Measurements from ENCODE around the gene MAMDC4. TPM values are rescaled to one million over a fixed set of nuclear protein-coding genes. Genes with fewer than 3 reads are reported as not detected.
"Not testable (repeated sequence)": the region's sequence is repeated elsewhere in the genome, so short reads cannot be mapped to it uniquely, and the experiment has no call there.

The MAMDC4 gene
- total and polyA plus RNA-seq, 5 donors from 2014 or later, result 0.30 to 2.7 TPM; not detected in 3

DNA sequence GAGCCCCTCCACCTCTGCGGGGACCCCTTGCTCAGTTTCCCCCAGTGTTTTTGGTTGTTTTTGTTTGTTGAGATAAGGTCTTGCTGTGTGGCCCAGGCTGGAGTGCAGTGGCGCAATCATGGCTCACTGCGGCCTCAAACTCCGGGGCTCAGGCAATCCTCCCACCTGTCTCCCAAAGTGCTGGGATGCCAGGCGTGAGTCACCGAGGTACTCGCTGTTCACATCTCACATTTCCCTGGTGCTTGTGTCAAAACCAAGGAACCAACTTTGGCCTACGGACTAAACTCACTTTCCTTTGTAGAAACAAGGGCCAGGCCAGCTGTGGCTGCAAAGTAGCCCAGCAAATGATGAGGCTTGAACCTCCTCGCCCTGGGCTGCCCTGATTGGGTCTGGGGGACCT is 19.6 kb upstream of the MAMDC4 start:
- ATAC-seq (ENCODE audit: low read depth in 2 of 2), result no peak
- Mint-ChIP-seq H3K27me3 (no peaks in the 10 kb centered on the region), H3K27ac (peak overlapping the region in 1 of 3 donors; percentile 44), H3K4me1 (no peaks in the 10 kb centered on the region), H3K4me3 (no peak overlapping the region), H3K36me3 (peaks cover 9% of the 10 kb centered on the region), H3K9me3 (no peaks in the 10 kb centered on the region)
- H3K27ac ChIP-seq (ENCODE audit: insufficient read depth, low read length, poor library complexity, severe bottlenecking), result no peak overlapping the region
- no peak for DNase-seq
- H3K9me3 ChIP-seq (ENCODE audit: control insufficient read depth in 2 of 2, low read length in 2 of 2), result no peaks in the 10 kb centered on the region
- no peaks in the 10 kb centered on the region for H3K4me1 ChIP-seq (ENCODE audit: control insufficient read depth, insufficient read depth, low read length, poor library complexity, severe bottlenecking)
- H3K36me3 ChIP-seq (ENCODE audit: control insufficient read depth, insufficient read depth, low read length), result peaks cover 12% of the 10 kb centered on the region
- H3K4me3 ChIP-seq (ENCODE audit: low read depth, low read length), result no peak overlapping the region
- no peaks in the 10 kb centered on the region for H3K27me3 ChIP-seq (ENCODE audit: control insufficient read depth, insufficient read depth, low read length)

DNA sequence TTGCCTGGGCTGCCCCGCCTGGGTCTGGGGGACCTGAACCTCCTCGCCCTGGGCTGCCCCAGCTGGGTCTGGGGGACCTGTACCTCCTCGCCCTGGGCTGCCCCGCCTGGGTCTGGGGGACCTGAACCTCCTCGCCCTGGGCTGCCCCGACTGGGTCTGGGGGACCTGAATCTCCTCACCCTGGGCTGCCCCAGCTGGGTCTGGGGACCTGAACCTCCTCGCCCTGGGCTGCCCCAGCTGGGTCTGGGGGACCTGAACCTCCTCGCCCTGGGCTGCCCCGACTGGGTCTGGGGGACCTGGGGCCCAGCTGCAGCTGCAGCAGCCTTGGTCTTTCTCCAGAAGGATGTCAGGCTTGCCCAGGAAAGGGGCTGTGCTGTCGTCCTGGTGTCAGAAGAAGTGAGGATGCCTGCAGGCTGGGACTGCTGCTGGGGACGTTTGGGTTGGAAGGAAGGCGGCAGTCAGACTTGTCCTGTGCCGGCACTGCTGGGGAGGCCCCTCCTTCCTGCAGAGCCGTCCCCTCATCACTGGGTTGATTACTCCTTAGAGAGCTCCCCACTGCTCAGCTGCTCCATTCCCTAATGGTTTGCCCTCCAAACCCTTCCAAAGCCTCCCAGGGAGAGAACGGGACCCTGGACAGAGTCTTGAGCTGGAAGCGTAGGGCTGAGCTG is 18.6 kb upstream of the MAMDC4 start:
- not testable (repeated sequence) for H3K36me3 Mint-ChIP-seq; H3K9me3 Mint-ChIP-seq; H3K9me3 ChIP-seq (ENCODE audit: control insufficient read depth in 2 of 2, low read length in 2 of 2); H3K27ac ChIP-seq (ENCODE audit: insufficient read depth, low read length, poor library complexity, severe bottlenecking); ATAC-seq (ENCODE audit: low read depth in 2 of 2); H3K27ac Mint-ChIP-seq; H3K4me1 Mint-ChIP-seq; H3K27me3 ChIP-seq (ENCODE audit: control insufficient read depth, insufficient read depth, low read length); H3K4me1 ChIP-seq (ENCODE audit: control insufficient read depth, insufficient read depth, low read length, poor library complexity, severe bottlenecking); H3K27me3 Mint-ChIP-seq; H3K4me3 ChIP-seq (ENCODE audit: low read depth, low read length); DNase-seq
- peaks cover 12% of the 10 kb centered on the region for H3K36me3 ChIP-seq (ENCODE audit: control insufficient read depth, insufficient read depth, low read length)
- peak overlapping the region in 1 of 4 donors; percentile 33 for H3K4me3 Mint-ChIP-seq

DNA sequence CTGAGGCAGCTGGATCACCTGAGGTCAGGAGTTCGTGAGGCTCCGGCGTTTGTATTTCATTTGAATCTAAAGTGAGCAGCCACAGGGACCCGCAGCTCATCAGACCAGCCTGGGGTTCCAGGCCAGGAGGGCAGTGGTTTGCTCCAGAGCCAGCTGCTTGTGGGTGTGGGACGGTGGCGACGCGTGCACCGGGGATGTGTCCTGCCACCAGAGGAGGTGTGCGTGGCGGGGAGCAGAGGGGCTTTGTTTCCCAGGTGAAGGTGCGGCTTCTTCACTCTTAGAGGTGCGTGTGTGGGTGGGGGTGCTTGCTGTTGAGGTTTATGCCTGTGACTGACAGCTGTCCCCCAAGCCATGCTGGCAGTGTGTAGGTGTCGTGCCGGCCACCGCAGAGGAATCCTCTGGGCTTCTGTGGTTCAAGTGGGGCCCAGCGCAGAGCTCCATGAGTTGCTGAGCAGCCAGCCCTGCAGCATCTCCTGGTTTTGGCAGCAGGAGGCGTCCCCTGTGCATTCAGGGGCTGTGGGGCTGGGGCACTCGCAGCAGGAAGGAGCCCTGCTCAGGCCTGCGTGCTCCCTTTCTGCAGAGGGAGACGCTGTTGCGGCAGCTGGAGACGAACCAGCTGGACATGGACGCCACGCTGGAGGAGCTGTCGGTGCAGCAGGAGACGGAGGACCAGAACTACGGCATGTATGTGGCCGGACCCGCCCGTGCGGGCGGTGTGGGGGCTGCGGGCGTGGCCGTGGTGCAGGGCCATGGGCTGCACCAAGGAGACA is 16.8 kb upstream of the MAMDC4 start:
- H3K27me3 Mint-ChIP-seq, result peaks cover 4% of the 10 kb centered on the region
- Histone ChIP-seq H3K4me1 (ENCODE audit: control insufficient read depth, insufficient read depth, low read length, poor library complexity, severe bottlenecking) (no peaks in the 10 kb centered on the region), H3K9me3 (ENCODE audit: control insufficient read depth in 2 of 2, low read length in 2 of 2) (no peaks in the 10 kb centered on the region), H3K36me3 (ENCODE audit: control insufficient read depth, insufficient read depth, low read length) (peaks cover 6% of the 10 kb centered on the region), H3K27ac (ENCODE audit: insufficient read depth, low read length, poor library complexity, severe bottlenecking) (no peak overlapping the region), H3K4me3 (ENCODE audit: low read depth, low read length) (no peak overlapping the region), H3K27me3 (ENCODE audit: control insufficient read depth, insufficient read depth, low read length) (no peaks in the 10 kb centered on the region)
- ATAC-seq (ENCODE audit: low read depth in 2 of 2) (no peak), DNase-seq (no peak)
- H3K9me3 Mint-ChIP-seq, result no peaks in the 10 kb centered on the region
- H3K27ac Mint-ChIP-seq, result no peak overlapping the region
- H3K4me3 Mint-ChIP-seq, result no peak overlapping the region
- peaks cover 0 to 2% (median 0%) of the 10 kb centered on the region in 4 donors for H3K4me1 Mint-ChIP-seq
- H3K36me3 Mint-ChIP-seq, result peaks cover 8% of the 10 kb centered on the region

DNA sequence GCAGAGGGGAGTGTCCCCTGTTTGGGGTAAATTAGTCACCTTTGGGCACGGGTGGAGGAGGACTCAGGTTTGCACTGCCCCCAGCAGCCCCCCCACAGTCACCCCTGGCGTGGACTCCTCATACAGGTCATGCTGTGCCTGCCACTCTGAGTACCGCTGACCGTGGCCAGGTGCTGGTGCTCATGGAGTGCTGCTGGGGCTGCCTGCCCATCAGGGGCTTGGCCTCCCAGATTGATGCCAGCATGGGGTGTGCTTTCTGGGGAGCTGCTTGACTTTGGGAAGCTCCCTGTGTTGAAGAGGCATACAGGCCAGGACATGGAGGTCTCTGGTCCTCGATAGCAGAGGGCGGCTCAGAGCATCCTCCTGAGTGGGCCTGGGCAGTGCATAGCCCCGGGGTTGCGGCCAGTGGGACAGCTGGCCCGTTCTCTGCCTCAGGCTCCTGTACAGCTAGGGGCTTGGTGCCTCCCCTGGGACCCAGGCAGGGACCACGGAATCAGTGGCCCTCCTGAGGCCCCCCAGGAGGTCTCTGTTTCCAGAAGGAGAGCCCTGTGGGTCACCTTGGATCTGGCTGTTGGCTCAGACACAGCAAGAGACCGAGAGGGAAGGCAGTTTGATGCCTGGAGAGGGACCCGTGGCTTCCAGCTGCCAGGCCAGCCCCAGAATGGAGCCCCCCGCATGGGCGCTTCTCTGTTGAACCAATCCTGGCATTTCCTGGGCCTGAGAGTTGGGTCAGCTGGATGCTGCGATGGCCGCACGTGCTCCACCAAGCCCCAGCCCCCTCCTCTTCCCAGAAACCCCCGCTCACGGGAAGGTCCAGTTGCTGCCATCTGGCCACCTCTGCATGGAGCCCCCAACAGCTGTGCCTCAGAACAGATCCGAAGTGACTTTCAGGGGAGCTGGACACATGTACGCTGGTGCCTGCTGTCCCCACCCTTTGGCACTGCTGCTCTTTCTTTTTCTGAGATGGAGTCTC is 15.9 kb upstream of the MAMDC4 start:
- H3K27me3 ChIP-seq (ENCODE audit: control insufficient read depth, insufficient read depth, low read length), result no peaks in the 10 kb centered on the region
- DNase-seq, result no peak
- Mint-ChIP-seq H3K36me3 (peaks cover 8% of the 10 kb centered on the region), H3K9me3 (no peaks in the 10 kb centered on the region), H3K4me3 (no peak overlapping the region), H3K27me3 (peaks cover 4% of the 10 kb centered on the region), H3K4me1 (peaks cover 0 to 2% (median 0%) of the 10 kb centered on the region in 4 donors), H3K27ac (no peak overlapping the region)
- H3K36me3 ChIP-seq (ENCODE audit: control insufficient read depth, insufficient read depth, low read length), result peaks cover under 1% of the 10 kb centered on the region
- ATAC-seq (ENCODE audit: low read depth in 2 of 2), result no peak
- H3K4me3 ChIP-seq (ENCODE audit: low read depth, low read length), result no peak overlapping the region
- H3K27ac ChIP-seq (ENCODE audit: insufficient read depth, low read length, poor library complexity, severe bottlenecking), result no peak overlapping the region
- H3K9me3 ChIP-seq (ENCODE audit: control insufficient read depth in 2 of 2, low read length in 2 of 2), result no peaks in the 10 kb centered on the region
- H3K4me1 ChIP-seq (ENCODE audit: control insufficient read depth, insufficient read depth, low read length, poor library complexity, severe bottlenecking), result no peaks in the 10 kb centered on the region

DNA sequence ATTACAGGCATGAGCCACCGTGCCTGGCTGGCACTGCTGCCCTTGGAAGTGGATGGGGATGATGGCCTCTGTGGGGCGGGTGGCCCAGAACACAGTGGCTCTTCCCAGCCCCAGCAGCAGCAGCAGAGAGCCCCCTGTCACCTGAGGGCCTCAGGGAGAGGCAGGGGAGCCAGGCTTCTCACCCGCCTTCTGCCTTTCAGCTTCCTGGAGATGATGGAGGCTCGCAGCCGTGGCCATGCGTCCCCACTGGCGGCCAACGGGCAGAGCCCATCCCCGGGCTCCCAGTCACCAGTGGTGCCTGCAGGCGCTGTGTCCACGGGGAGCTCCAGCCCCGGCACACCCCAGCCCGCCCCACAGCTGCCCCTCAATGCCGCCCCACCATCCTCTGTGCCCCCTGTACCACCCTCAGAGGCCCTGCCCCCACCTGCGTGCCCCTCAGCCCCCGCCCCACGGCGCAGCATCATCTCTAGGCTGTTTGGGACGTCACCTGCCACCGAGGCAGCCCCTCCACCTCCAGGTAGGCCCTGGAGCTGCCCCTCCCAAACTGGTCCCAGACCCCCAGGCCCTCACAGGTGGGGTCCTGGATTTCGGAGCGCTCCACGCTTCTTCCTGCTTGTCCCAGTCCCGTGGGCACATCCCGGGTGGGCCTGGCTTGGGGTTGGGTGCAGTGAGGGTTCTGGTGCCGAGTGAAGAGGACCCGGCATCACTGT is 14.8 kb upstream of the MAMDC4 start:
- H3K27ac Mint-ChIP-seq, result no peak overlapping the region
- H3K9me3 Mint-ChIP-seq, result no peaks in the 10 kb centered on the region
- no peaks in the 10 kb centered on the region for H3K27me3 ChIP-seq (ENCODE audit: control insufficient read depth, insufficient read depth, low read length)
- peaks cover 0 to 5% (median 0%) of the 10 kb centered on the region in 4 donors for H3K4me1 Mint-ChIP-seq
- H3K4me1 ChIP-seq (ENCODE audit: control insufficient read depth, insufficient read depth, low read length, poor library complexity, severe bottlenecking), result peaks cover 6% of the 10 kb centered on the region
- peaks cover 8% of the 10 kb centered on the region for H3K36me3 Mint-ChIP-seq
- H3K4me3 Mint-ChIP-seq, result no peak overlapping the region
- no peak overlapping the region for H3K4me3 ChIP-seq (ENCODE audit: low read depth, low read length)
- H3K27ac ChIP-seq (ENCODE audit: insufficient read depth, low read length, poor library complexity, severe bottlenecking), result no peak overlapping the region
- H3K9me3 ChIP-seq (ENCODE audit: control insufficient read depth in 2 of 2, low read length in 2 of 2), result no peaks in the 10 kb centered on the region
- H3K36me3 ChIP-seq (ENCODE audit: control insufficient read depth, insufficient read depth, low read length), result no peaks in the 10 kb centered on the region
- ATAC-seq (ENCODE audit: low read depth in 2 of 2) (no peak), DNase-seq (no peak)
- peaks cover 6% of the 10 kb centered on the region for H3K27me3 Mint-ChIP-seq

DNA sequence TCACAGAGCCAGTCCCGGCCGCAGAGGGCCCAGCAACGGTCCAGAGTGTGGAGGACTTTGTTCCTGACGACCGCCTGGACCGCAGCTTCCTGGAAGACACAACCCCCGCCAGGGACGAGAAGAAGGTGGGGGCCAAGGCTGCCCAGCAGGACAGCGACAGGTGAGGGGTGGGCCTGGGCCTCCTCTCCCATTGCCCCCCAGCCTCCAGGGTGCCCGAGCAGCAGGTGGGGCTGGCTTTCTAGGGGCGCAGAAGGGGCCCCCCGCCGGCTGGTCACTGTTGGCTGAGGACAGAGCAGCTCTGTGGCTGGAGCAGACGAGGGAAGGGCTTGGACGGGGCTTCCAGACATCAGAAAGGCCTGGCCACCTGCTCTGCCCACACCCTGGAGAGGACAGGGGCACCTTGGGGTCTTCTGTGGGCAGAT is 14.3 kb upstream of the MAMDC4 start:
- H3K27ac ChIP-seq (ENCODE audit: insufficient read depth, low read length, poor library complexity, severe bottlenecking); H3K4me1 Mint-ChIP-seq; H3K4me3 Mint-ChIP-seq; H3K27me3 Mint-ChIP-seq; H3K4me3 ChIP-seq (ENCODE audit: low read depth, low read length); H3K36me3 Mint-ChIP-seq; ATAC-seq (ENCODE audit: low read depth in 2 of 2); H3K4me1 ChIP-seq (ENCODE audit: control insufficient read depth, insufficient read depth, low read length, poor library complexity, severe bottlenecking); DNase-seq; H3K27me3 ChIP-seq (ENCODE audit: control insufficient read depth, insufficient read depth, low read length); H3K9me3 Mint-ChIP-seq; H3K36me3 ChIP-seq (ENCODE audit: control insufficient read depth, insufficient read depth, low read length); H3K27ac Mint-ChIP-seq; H3K9me3 ChIP-seq (ENCODE audit: control insufficient read depth in 2 of 2, low read length in 2 of 2): not testable (repeated sequence)

Measured in CD4-positive, CD25-positive, alpha-beta regulatory T cell (primary cell).